HuH-7 (cell line): ENCODE measurements around the gene CRADD.

ENCODE experiments used
- DNase-seq: peaks from one replicate; pipeline ENCODE4 v3.0.0; 2011; ENCODE audit warnings: low spot score

The CRADD gene

DNA sequence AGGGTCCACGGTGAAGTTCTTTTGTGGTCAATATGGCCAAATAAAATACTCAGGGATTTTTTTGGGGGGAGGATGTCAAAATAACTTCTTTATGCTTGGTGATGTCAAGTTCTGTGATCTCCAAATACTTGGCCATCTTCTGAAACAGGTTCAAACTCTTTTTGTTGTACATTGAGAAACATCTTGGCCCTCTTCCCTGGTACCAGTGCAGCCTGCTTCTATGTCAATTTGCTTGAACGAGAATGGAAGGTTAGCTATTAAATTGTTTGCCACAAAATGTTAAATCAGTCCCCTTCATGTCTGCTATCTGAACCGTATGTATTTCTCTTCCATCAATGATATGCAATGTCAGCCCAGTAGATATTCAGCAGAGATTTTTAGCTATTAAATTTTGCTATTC, 6.1 kb upstream of the CRADD start:
- no peak for DNase-seq

DNA sequence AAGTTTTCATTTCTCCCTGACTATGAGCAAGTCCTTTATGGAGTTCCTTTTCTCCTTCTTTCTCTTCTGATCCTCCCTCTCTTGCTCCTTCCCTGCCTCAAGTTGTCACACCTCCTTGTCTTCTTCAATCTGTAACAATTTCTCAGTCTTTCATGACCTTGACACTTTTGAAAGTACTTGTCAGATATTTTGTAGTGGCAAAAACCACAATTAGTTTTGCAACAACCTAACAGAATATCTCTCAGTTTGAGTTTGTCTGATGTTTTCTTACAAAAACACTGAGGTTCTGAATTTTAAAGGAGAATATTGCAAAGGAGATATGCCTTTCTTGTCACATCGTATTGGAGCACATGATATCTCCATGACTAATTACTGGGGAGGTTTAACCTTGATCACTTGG, 4.1 kb upstream of the CRADD start:
- no peak for DNase-seq

DNA sequence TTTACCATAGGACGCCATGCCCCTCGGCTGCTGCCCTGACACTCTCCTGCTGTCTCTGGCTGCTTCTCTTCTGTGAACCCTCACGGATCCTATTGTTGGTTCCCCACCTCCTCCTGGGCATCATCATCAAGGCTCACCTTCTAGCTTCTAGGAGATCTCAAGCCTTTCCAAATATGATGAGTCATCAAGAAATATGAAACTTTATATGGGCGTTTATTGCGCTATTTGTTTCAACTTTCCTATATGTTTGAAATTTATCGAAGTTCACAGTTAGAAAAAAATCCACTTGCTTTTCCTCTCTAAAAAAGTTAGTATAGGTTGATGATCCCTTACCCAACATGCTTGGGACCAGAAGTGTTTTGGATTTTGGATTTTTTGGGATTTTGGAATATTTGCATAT, 2.8 kb upstream of the CRADD start:
- no peak for DNase-seq

DNA sequence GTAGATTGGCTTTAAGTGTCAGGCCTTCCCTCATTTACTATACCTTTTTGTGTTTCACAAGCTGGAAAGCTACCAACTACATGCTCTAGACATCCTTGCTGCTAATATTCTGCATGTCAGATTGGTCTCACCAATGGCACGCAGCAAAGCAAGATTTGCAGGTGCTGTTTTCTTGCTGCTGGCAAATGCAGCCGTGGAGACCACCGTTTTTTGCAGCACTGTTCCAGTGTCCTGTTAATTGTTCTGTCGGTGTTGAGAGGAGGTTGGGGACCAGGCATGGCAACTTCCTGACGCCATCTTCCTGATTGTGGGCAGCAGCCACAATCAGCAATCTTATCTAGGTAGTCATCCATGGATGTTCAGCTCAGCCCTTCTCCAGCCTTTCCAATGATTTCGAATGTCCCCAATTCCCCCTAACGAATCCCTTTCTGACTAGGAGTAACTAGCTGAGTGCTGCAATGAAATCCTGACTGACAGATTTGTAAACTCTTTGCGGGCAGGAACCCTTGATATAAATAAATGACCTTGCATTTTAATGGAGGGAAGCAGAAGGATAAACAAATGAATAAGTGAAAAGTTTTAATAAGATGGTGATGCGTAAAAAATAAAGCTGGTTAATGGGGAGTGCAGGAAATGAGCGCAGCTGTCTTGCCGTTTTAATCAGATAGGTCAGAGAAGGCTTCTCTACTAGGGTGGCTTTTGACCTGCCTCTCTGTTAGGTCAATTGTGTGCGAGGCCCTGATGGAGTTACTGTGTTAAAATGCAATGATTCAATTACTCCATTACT, 574 bp upstream of the CRADD start:
- DNase-seq = no peak

DNA sequence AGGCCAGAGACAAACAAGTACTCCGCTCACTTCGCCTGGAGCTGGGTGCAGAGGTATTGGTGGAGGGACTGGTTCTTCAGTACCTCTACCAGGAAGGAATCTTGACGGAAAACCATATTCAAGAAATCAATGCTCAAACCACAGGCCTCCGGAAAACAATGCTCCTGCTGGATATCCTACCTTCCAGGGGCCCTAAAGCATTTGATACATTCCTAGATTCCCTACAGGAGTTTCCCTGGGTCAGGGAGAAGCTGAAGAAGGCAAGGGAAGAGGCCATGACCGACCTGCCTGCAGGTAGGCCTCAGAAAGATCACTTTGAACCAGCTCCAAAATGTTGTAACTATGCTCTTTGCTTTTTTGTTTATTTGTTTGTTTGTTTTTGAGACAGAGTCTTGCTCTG, 1.6 kb downstream of the CRADD start:
- no peak for DNase-seq

DNA sequence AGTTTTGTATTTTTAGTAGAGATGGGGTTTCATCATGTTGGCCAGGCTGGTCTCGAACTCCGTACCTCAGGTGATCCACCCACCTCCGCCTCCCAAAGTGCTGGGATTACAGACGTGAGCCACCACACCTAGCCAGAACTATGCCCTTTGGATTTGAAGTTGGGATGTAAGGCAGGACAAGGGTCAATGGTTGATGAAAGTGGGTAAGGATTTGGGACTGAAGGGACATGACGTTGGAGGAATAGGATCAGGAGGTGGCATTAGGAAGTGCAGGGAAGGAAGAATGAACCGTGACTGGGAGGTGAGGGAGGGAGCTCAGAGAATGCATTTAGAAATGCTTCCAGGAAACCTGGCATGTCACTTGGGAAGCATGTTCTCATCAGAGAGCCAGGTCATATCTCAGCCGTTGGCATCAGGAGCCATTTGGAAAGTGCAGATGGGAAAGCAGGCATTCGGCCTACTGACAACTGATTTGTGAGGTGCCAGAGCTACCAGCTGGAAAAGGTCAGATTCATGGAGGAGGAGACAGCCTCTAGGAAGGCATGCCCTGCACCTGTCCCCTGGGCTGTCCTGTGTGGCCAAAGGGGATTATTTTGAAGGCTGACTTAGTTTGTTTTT, 2.2 kb downstream of the CRADD start:
- no peak for DNase-seq

DNA sequence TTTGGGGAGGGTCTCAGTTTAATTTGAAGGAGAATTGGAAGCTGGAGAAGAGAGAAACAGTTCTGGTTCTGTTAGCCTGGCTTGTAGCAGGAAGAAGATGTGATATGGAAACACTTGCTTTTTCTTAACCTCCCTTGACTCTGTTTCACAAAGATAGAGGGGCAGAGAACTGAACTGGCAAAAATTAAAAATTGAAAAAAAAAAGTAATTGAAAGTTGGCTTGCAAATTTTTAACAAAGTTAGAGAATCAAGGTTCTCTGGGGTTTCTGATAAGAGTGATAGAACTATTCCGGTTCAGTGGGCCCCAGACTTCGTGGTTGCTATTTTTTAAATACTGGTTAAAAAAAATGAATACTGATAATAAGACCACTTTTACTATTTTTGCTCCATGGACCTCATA, 2.8 kb downstream of the CRADD start:
- DNase-seq = no peak

DNA sequence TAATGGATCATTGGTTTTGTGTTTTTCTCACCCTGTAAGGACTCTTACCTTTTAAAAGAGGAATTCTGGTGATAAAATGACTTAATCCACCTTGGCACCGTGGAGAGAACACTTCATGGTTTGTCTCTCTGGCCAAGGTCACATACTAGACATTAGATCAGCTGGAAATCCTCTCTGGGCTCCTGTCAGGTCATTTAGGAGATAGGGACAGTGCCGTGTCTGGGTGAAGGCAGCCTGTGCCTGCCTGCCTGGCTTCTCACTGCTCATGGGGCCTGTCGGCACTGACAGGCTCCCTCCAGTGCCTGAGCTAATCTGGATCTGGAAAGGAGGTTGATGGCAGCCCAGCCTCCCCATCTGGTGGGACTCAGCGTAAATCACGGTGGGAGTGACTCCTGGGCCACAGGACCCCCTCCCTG, 5.7 kb downstream of the CRADD start:
- no peak for DNase-seq

DNA sequence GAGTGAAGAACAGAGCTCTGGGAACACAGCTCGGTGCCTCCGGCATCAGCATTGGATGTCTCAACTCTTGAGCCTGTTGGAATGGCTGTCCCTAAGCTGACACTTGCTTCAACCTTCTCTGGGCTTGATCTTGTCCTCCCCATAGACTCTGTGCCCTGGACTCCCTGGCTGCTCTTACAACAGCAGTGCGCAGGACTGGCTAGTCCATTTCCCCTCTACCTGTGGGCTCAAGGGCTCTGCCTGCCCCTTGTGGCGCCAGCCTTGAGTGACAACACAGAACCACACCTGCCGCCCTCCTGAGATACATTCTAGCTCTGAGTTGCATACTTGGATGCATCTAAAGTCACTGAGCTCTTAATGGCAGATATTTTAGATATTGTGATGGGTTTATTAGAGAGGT, 6.2 kb downstream of the CRADD start:
- DNase-seq = no peak

DNA sequence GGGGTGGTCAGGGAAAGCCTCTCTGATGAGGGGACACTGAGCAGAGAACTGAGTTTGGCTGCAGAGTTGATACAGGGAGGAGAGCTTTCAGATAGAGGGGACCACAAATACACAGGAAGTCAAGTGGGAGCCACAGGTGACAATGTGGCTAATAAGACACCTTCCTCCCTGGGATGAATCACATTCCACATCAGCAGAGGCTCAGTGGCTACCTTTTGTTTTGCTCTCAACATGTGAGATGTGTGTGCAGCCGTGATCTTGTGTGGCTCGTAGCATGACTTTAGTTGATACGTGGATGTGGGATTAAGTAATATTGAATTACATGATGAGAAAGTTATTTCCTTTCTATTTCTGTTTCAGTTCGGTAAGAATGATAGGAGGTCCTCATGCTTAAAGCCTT, 7.5 kb downstream of the CRADD start:
- no peak for DNase-seq

DNA sequence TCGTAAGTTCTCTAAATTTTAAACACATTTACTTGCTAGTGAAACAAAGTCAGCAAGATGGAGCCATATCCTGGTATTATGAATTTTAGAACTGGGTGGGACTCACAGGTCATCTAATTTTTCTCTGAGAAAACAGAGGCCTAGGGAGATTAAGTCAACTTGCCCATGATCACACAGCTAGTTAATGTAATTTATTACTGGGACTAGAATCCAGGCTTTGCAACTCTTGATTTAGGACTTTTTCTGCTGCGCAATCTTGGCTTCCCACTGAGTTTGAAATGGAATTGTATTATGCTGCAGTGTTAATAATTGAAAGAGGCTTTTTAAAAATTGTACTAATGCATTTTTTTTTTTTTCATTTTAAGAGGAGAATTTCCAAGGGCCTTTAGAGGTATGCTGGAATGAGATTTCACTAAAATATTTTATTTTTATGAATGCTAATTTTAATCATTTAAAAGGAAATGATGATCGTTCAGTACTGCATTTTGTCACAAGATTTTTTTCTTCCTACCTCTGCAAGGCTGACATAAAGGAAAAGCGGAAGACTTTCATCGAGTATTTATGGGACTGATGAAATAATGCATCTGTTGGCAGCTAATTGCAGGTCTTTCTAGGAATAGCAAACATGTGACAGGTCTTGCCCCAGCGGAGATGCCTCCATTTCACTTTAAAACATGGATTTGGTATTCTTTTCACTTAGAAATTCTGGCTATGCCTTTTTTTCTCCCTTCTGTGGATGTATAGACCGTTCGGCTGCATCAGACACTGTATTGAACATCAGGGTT, 9.6 kb downstream of the CRADD start:
- DNase-seq = no peak

DNA sequence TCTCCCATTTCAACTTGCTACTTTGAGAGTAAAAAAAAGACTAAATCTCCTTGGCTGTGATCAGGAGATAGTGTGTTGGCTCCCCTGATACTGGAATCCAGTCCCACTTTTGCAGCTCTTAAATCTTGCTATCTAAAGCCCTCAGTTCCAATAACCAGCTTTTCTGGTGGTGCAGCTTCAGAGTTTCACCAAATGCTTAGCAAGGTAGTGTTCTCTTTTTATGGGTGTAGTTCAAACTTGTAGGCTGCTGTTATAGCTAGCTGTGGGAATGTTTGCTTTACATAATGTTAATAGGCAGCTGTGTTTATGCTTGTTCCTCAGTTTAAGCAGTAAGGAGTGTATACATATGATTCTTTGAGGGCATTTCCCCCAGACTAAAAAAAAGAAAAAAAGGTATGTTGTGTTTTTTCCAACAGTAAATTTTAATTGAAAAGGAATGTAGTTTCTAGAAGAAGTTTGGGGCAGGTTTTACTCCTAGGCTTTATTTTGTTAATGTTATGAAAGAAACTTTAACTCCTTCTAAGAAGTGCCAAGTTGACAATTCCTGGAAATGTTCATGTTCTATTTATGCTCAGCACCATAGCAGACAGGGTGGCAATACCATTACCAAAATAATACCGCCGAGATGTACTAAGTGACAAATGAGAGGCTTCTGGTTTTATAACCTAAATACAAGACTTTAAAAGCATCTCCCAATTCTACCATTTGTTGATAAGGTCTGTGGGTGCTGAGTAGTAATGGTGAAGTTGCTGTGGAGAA, 12.1 kb downstream of the CRADD start:
- no peak for DNase-seq

DNA sequence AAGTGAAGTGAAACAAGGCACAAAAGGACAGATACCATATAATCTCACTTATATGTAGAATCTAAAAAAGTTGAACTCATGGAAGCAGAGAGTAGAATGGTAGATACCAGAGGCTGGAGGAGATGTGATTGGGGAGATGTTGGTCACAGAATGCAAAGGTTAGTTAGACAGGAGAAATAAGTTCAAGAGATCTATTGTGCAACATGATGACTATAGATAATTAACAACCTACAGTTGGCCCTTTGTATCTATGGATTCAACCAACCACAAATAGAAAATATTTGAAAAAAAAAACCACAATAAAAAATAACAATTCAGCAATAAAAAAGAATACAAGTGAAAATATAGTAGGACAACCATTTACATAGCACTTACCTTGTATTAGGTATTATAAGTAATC, 19.3 kb downstream of the CRADD start:
- DNase-seq = no peak

DNA sequence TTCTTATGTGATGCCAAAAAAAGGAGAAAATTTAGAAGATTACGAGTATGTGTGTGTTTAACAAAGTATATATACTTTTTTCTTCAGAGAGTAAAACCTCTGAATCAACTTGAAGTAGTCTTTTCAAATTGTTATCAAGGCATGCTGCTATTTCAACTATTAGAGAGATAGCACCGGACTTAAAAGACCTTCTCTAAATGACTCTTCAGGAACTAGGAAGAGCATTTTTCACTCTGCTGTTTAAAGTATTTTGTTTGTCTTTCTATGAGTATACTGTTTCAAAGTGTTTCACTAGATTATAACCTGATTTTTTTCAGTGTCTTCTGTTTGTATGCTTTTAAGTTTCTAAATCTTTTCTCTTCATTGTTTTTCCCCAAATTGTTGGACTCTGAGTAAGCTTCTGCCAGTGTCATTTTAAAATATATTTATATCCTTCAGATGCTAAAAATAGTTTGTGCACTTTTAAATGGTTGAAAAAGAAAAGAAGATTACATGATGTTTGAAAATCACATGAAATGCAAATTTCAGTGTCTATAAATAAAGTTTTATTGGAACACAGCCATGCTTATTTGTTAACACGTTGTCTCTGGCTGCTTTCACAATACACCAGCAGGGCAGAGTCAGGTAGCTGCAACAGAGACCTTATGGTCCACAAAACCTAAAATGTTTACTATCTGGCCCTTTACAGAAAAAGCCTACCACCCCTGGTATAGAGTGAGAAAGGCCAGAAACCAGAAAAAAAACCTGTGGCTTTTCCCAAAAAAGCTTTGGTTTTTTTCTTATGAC, 21.3 kb downstream of the CRADD start:
- DNase-seq = no peak

DNA sequence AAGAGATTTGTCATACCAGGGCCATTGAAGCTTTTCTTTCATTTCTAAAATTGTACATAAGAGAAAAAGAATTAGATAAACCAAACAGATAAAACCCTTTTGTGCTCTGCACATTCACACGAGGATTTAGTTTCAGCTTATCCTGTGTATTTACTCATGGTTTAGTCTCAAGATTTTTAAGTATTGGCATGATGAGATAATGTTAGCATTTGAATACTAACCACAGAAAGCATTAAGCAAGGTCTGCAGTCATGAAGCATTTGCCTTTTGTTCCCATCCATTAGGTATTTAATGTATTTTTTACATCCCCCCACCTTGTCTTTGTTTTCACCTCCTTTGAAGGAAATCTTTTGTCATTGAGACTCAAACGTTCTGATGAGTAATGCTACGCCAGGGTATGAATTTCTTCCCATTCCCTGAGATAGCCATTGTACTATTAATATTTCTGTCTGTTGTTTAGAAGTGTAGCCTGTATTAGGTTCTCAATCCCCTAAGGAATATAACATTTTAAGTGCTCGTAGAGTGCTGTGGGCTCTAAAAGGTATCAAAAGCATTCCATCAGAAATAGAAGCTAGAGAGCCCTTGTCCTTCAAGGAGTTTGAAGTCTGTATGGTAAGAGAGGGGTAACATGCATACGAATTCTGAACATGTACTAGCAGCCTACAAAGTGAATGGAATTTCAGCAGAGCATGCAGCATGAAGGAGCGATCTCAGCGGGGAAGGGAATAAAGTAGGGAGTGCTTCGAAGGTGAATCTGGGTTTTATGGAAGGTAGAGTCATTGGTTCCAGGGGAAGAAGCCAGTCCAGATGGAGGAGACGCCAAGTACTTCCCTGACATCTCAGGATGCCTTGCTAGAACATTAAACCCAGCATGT, 22.3 kb downstream of the CRADD start:
- DNase-seq = no peak

DNA sequence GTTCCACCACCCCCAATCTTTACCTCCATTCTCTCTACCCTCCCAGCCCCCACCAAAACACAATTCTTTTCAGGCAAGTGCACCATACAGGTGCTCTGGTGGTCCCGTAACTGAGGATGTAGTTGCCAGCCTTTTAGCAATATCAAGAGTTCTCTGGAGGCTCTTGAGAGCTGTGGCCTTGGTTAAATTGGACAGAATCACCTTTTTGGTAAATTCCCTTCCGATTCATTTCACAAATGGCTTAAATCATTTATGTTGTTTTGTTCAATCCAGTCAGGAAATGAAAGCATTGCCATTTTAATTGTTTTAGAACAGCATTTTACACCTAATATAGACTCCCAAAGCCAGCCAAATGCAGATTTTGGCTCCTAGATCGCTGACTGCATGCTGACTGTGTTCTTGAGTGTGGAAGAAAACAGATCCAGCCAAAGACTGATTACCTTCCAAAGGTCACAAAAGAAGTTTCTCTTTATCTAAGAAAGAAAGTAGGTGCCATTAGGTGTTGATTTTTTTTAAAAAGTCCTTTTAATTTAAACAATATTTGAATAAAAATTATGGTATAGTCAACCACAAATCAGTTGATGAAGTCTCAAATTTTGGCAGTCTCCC, 25.6 kb downstream of the CRADD start:
- DNase-seq = no peak

DNA sequence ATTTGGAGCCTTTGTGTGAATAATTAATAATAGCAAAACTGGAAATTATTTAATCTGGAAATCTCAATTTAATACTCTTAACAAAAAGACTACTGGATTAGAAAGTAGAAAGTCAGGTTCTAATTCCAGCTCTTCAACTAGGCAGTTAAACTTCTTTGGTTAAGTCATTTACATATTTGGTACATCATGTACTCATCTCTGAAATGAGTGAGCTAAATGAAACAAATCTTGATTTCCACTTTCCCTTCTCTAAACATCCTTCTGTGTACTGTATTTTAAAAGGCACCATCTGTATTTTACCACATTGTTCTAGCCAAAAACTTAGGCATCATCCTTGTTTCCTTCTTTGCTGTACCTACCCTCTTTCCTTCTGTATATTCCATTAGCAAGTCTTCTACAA, 26.9 kb downstream of the CRADD start:
- DNase-seq = no peak

DNA sequence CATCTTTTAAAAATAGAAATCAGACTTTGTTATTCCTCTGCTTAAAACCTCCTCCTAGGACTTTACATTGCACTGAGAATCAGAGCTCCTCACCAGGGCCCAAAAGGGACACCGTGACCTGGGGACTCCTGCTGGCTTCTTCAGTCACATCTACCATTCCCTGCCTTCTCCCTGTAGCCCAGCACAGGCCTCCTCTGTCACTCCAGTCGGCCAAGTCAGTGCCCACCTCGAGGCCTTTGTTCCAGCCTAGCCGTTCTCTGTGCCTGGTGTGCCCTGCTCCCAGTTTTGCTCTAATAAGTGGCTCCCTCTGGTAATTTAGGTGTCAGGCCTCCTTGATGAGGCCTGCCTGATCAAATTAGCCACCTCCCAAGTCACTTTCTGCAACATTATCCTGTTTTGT, 27.4 kb downstream of the CRADD start:
- DNase-seq = no peak

DNA sequence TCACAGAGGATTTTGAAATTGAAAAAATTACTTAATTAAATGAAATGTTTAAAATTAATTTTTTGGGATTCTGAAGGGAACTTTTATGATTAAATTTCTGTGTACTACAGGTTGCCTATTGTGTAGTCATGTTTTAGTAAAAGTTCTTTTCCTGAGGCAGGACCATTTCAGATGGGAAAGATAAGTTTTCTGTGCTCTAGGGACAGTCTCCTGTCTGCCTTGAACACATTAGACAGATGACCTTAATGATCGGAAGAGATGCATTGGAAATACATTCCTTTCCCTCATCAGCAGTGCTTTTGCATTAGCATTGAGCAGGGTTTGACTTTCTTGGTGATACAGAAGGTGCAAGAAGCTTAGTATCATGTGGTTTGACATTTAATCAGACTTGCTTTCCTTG, 28.1 kb downstream of the CRADD start:
- DNase-seq = no peak

DNA sequence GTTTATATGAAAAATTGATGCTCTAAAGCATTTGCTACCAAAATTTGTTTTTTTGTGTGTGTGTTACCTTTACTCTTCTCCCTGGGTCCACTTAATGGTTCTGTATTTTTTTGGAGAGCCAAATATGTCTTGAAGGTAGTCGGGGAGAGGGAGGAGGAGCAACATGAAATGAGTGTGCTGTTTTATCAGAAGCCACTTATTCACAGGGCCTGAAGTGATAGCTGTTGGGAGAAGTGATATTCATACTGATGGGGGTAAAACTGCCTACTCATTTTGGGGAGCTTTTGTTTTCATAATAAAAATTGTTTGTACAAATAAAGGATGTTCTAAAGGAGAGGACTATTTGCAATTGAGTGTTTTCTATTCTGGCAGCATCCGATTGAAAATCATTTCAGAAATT, 29.2 kb downstream of the CRADD start:
- no peak for DNase-seq
